Subcutaneous abdominal adipose tissue (tissue), 5 donors: ENCODE results near the gene CACNA1A.
"Not testable (repeated sequence)": the region's sequence is repeated elsewhere in the genome, so short reads cannot be mapped to it uniquely, and the experiment has no call there.

Source experiments
- H3K27ac ChIP-seq: one replicate; pipeline ENCODE4 v1.7.0; 2013; ENCODE audit warnings: low read depth, mild to moderate bottlenecking, inconsistent platforms, low read length, moderate library complexity
- H3K27me3 ChIP-seq, 5 donors: one replicate each; pipeline ENCODE4 v1.7.0; 2013; ENCODE audit warnings: low read length in 5 of 5, inconsistent platforms in 1 of 5; ENCODE audit not compliant: control insufficient read depth in 5 of 5, insufficient read depth in 4 of 5
- H3K36me3 ChIP-seq, 5 donors: one replicate each; pipeline ENCODE4 v1.7.0; 2013; ENCODE audit warnings: low read length in 5 of 5; ENCODE audit not compliant: control insufficient read depth in 5 of 5, insufficient read depth in 5 of 5
- H3K4me1 ChIP-seq, 5 donors: one replicate each; pipeline ENCODE4 v1.7.0; 2013; ENCODE audit warnings: low read length in 5 of 5, mild to moderate bottlenecking in 3 of 5, moderate library complexity in 1 of 5; ENCODE audit not compliant: control insufficient read depth in 5 of 5, insufficient read depth in 5 of 5
- H3K4me3 ChIP-seq, 5 donors: one replicate each; pipeline ENCODE4 v1.7.0; 2013; ENCODE audit warnings: low read length in 5 of 5, low read depth in 1 of 5
- H3K9ac ChIP-seq, 5 donors: one replicate each; pipeline ENCODE4 v1.7.0; 2013; ENCODE audit warnings: low read length in 5 of 5, mild to moderate bottlenecking in 4 of 5, moderate library complexity in 3 of 5
- H3K9me3 ChIP-seq, 5 donors: one replicate each; pipeline ENCODE4 v1.7.0; 2013; ENCODE audit warnings: low read length in 5 of 5; ENCODE audit not compliant: control insufficient read depth in 5 of 5
- donor health status: healthy.
- donor health status: healthy.
- donor health status: healthy.
- donor health status: healthy.
- donor health status: healthy.

CACNA1A gene

DNA sequence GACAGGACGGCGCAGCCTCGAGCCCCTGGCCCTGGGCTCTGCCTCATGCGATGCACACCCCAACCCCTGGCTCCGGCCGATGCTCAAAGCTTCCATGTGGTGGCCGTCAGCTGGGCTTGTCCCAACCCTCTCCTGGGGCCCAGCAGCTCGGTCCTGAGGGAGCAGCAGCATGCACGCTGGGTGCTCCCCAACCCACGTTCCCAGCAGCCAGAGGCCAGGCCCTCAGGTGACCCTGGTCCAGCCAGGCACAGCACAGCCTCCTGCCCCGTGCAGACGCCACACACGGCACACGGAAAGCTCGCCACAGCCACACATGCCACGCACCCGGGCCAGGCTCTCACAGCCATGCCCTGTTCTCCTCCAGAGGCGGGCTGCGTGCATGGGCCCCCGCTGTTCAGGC is 295.3 kb downstream of the CACNA1A start:
- H3K36me3 ChIP-seq: no peaks in the 10 kb centered on the region
- no peak overlapping the region for H3K9ac ChIP-seq
- no peak overlapping the region for H3K4me3 ChIP-seq
- H3K27ac ChIP-seq: no peak overlapping the region
- H3K4me1 ChIP-seq: peaks cover 0 to 17% (median 10%) of the 10 kb centered on the region in 5 donors
- no peaks in the 10 kb centered on the region for H3K27me3 ChIP-seq
- H3K9me3 ChIP-seq: no peaks in the 10 kb centered on the region

DNA sequence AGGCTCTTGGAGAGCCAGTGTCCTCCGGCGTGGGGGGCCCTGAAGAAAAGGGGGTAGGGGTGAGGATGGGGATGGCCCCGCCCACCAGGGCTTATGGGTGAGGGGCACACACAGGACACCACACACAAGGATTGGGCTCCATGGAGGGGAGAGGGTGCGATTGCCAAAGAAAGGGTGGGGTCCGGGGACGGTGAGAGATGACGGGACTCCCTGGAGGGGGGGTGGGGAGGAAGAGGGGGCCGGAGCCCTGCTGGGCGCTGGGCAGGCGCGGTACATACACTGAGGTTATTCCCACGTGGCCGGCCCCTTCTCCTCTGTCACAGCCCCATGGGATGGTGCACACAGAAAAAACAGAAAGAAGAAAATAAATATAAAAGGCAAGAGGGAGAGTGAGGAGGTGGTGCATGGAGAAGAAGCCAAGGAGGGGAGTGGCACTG is 295.9 kb downstream of the CACNA1A start:
- Histone ChIP-seq H3K9ac (no peak overlapping the region), H3K4me3 (no peak overlapping the region)

DNA sequence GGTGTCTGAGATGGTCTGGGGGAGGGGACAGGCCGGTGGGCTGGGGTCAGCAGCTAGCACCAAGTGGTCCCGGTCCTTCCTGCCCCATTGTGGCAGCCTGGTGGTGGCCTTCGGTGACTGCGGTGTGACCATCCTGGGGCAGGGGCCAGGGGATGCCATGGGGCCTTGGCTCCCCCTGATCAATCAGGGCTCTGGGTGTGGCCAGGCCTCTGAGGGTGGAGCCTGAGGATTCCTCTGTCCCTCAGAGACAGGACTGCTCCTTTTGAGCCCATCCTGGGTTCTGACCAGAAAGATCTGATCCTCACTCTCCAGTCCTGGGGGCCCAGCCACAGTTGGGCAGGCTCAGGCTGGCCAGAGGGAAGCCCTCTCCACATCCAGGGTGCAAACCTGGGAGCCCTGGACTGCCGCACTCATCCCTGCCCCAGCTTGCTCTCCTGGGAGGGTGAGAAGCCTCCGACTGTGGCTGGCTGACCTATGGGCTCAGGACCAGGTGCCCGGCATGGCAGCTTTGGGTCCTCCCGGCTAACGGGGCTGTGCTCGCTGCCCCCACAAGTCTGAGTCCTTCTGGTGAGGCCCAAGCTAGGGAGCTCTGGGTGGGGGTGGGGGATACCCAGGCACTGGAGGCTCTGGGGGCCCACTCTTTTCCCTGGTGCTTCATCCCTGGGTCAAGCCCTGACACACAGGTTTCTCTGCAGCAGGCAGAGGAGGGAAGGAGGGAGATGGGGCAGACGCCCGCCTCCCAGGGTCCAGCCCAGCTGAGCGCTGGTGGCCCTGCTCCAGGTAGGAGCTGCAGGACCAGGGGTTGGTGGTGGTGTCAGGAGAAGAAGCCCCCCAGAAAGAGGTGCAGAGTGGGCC is 296.6 kb downstream of the CACNA1A start:
- Histone ChIP-seq H3K9me3 (no peaks in the 10 kb centered on the region), H3K27me3 (no peaks in the 10 kb centered on the region), H3K9ac (no peak overlapping the region), H3K36me3 (no peaks in the 10 kb centered on the region), H3K27ac (no peak overlapping the region), H3K4me3 (no peak overlapping the region), H3K4me1 (peaks cover 0 to 17% (median 10%) of the 10 kb centered on the region in 5 donors)

More for the DNA sequence above, 295.9 kb downstream of the CACNA1A start:
- Histone ChIP-seq H3K36me3 (no peaks in the 10 kb centered on the region), H3K27me3 (no peaks in the 10 kb centered on the region), H3K27ac (no peak overlapping the region), H3K9me3 (no peaks in the 10 kb centered on the region), H3K4me1 (peaks cover 0 to 17% (median 10%) of the 10 kb centered on the region in 5 donors)

DNA sequence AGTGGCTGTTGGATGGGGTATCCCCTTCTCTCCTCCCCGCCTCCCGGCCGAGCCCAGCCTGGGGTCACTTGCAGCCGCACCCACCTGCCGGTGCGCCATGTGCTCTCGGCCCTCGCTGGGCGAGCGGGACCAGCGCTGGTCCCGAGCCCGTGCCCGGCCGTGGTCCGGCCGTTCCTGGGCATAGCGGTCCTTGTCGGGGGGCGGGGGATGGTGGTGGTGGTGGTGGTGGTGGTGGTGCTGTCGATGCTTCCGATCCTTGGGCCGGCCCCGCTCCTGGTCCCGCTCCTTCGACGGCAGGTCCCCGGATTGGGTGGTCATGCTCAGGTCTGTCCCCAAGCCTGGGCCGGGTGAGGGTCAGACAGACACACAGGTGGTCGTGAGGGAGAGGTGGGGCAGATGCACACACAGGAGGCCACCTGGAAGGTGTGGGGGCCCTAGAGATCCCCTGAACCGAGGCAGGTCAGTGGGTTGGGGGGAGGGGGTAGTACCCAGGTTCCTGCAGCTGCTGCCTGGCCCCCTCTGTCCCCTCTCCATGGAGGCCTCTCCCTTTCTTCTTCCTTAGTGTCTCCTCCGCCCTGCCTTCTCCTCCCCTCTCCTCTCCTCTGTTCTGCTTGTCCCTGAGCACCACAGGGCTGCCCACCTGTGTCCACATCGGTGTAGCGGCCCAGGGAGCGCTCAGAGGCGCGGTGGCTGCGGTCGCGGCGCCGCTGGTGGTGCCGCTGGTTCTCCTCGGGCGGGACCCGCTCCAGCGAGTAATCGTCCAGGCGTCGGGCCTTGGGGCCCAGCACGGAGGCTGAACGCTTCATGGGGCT is 297.4 kb downstream of the CACNA1A start:
- H3K27me3 ChIP-seq: no peaks in the 10 kb centered on the region
- H3K27ac ChIP-seq: no peak overlapping the region
- no peaks in the 10 kb centered on the region for H3K9me3 ChIP-seq
- H3K4me1 ChIP-seq: peaks cover 0 to 17% (median 10%) of the 10 kb centered on the region in 5 donors
- peak overlapping the region in 4 of 5 donors; percentile 53 to 65 (median 60) for H3K4me3 ChIP-seq
- H3K36me3 ChIP-seq: no peaks in the 10 kb centered on the region
- H3K9ac ChIP-seq: peak overlapping the region in 2 of 5 donors; percentile 43 to 47

DNA sequence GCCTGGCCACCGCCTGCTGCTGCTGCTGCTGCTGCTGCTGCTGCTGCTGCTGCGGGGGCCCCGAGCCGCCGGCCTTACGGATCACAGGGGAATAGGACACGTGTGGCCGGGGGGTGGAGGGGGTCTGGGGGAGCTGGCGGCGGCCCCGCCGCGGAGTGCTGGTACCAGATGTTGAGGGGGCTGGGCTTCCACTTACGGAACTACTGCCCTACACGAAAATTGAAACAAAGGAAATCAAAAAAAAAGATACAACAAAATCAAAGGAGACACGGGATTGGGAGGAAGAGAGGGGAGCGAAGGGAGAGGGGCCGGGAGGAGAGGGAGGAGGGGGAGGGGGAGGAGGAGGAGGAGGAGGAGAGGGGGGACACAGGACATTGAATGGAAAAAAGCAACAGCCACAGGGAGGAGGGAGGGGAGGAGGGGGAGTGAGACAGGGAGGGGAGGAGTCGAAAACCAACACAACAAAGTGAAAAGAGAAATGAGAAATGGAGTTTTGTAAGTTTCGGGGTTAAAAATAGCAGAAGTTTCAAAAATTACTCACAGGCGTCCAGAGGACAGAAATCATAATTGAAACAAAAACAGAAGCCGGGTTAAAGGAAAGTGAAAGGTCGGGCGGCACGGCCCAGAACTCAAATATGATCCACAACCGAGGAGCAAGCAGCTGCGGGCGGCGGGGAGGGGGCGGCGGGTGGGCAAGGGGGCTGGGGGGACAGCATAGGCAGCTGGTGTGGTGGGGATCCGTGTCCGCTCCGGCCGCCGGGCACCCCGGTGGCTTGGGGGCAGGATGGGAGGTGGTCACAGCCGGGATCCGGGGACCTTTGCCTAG is 298.2 kb downstream of the CACNA1A start:
- no peaks in the 10 kb centered on the region for H3K27me3 ChIP-seq

DNA sequence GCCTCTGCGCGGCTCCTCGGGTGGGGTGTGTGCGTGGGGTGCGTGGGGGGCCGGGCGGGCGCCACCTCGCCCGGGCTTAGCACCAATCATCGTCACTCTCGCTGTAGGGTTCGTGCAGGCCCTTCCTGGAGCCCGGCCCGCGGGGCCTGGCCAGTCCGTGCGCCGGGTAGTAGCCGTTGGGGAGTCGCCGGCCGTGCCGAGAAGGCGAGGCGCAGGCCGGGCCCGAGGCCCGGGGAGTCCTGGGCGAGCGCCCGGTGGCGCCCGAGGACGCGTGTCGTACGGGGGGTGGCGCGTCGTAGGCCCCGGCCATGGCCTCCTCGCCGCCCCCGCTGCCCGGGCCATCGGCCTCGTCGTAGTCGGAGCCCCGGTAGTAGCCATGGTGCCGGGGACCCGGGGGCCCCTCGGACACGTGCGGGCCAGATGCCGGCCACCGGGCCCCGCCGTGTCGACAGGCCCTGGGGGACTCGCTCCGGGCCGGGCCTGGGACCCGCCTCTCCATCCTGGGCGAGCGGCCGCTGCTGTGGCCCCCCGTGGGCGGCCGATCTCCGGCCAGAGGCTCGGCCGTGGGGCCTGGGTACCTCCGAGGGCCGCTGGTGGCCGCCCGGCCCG is 298.9 kb downstream of the CACNA1A start:
- Histone ChIP-seq H3K27ac (peak overlapping the region; percentile 54), H3K36me3 (no peaks in the 10 kb centered on the region), H3K4me1 (peaks cover 0 to 17% (median 10%) of the 10 kb centered on the region in 5 donors), H3K9me3 (no peaks in the 10 kb centered on the region), H3K27me3 (no peaks in the 10 kb centered on the region), H3K4me3 (peak overlapping the region in 3 of 5 donors; percentile 57 to 65 (median 62)), H3K9ac (peak overlapping the region in 3 of 5 donors; percentile 39 to 51 (median 47))

More for the DNA sequence above, 298.2 kb downstream of the CACNA1A start:
- Histone ChIP-seq H3K4me3 (peak overlapping the region; percentile 40 to 65 (median 57)), H3K9ac (peak overlapping the region in 4 of 5 donors; percentile 39 to 47 (median 42)), H3K27ac (peak overlapping the region; percentile 54), H3K36me3 (no peaks in the 10 kb centered on the region), H3K4me1 (peaks cover 0 to 17% (median 10%) of the 10 kb centered on the region in 5 donors), H3K9me3 (no peaks in the 10 kb centered on the region)

DNA sequence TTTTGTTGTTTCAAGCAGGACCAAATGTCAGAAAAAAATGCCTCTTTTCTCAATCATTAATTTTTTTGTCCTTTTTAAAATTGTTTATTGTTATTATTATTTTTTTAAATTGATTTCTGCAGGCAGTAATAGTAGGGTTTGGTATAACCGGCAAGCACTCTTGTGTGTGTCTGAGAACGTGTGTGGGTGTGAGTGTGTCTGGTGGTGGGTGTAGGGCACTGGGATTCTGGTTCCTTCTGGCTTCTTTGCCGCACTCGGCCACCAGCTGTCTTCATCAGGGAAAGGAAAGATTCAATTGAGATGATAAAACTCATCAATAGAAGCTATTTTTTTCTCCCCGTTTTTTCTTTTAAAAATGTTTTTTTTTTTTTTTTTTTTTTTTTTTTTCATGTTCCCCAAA is 299.7 kb downstream of the CACNA1A start:
- H3K4me1 ChIP-seq: peaks cover 0 to 17% (median 10%) of the 10 kb centered on the region in 5 donors
- H3K4me3 ChIP-seq: no peak overlapping the region
- no peak overlapping the region for H3K9ac ChIP-seq

DNA sequence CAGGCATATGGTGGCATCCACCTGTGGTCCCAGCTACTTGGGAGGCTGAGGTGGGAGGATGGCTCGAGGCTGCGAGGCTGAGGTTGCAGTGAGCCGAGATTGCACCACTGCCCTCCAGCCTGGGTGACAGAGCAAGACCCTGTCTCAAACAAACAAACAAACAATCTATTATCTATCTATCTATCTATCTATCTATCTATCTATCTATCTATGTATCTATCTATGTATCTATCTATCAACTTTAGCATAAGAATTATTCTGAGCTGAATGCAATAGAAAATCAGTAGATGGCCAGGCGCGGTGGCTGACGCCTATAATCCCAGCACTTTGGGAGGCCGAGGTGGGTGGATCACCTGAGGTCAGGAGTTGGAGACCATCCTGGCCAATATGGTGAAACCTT is 304.2 kb downstream of the CACNA1A start:
- H3K9ac ChIP-seq, H3K9me3 ChIP-seq, H3K27ac ChIP-seq, H3K4me1 ChIP-seq, H3K4me3 ChIP-seq, H3K36me3 ChIP-seq, H3K27me3 ChIP-seq: not testable (repeated sequence)

More for the DNA sequence above, 299.7 kb downstream of the CACNA1A start:
- Histone ChIP-seq H3K27me3 (no peaks in the 10 kb centered on the region), H3K27ac (no peak overlapping the region), H3K9me3 (no peaks in the 10 kb centered on the region), H3K36me3 (no peaks in the 10 kb centered on the region)

DNA sequence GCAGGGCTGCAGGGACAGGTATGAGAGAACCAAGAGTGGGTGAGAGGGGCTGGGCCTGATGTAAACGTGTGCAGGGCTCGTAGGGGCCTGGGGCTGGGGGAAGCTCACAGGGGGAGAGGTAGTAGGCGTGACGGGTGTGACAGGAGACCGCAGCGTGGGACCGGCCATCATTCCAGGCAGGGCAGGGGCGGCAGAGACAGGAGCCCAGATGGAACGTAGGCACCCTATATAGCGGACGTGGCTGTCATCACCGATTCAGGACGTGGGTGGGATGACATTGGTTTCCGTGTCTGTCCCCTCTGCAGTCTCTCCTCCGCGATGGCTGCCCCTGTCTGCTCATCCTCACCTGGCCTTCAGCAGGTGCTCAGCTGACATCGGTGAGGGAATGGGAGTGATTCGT is 307.6 kb downstream of the CACNA1A start:
- no peaks in the 10 kb centered on the region for H3K4me1 ChIP-seq
- no peaks in the 10 kb centered on the region for H3K9me3 ChIP-seq
- no peak overlapping the region for H3K4me3 ChIP-seq
- H3K36me3 ChIP-seq: no peaks in the 10 kb centered on the region
- H3K9ac ChIP-seq: no peak overlapping the region
- H3K27me3 ChIP-seq: no peaks in the 10 kb centered on the region
- H3K27ac ChIP-seq: no peak overlapping the region
